ENCODE measurements around the gene GUCY1A2.

GUCY1A2 gene

DNA sequence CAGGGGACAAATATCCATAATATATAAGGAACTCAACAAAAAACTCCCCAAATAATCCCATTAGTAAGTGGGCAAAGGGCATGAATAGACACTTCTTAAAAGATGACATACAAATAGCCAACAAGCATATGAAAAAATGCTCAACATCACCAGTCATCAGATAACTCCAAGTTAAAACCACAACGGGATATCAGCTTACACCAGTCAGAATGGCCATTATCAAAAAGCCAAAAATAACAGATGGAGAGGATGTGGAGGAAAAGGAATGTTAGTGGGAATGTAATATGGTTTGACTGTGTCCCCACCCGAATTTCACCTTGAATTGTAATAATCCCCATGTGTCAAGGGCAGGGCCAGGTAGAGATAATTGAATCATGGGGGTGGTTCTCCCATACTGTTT, 350.1 kb downstream of the GUCY1A2 start:
- Histone ChIP-seq H3K4me2 (ENCODE audit: low read length) (no peak overlapping the region), H4K8ac (ENCODE audit: low read depth, low read length) (no peak overlapping the region), H3K14ac (ENCODE audit: low read length) (no peak overlapping the region), H4K91ac (ENCODE audit: low read depth, low read length) (no peak overlapping the region), H3K23ac (ENCODE audit: low read length) (no peak overlapping the region), H3K27me3 (ENCODE audit: insufficient read depth, low read length) (no peaks in the 10 kb centered on the region), H3K9me3 (ENCODE audit: insufficient read depth, low read depth, low read length) (no peaks in the 10 kb centered on the region), H3K18ac (ENCODE audit: low read length) (no peak overlapping the region), H3K9ac (ENCODE audit: low read length) (no peak overlapping the region), H2BK120ac (ENCODE audit: insufficient read depth, low read length, poor library complexity) (no peak overlapping the region), H3K4me1 (ENCODE audit: control insufficient read depth in 1 of 2, insufficient read depth in 2 of 2, low read length in 2 of 2) (no peaks in the 10 kb centered on the region), H3K79me1 (ENCODE audit: low read length) (no peaks in the 10 kb centered on the region), H2BK5ac (ENCODE audit: low read depth, low read length, poor library complexity) (no peak overlapping the region), H3K79me2 (ENCODE audit: control insufficient read depth, insufficient read depth, low read length, poor library complexity) (no peaks in the 10 kb centered on the region), H3K4me3 (ENCODE audit: low read depth, low read length) (no peak overlapping the region), H3K27ac (ENCODE audit: low read depth, low read length) (no peak overlapping the region), H4K12ac (ENCODE audit: low read depth, low read length) (no peak overlapping the region), H2AFZ (ENCODE audit: insufficient read depth, low read length, poor library complexity) (no peak overlapping the region), H3K36me3 (ENCODE audit: control insufficient read depth in 1 of 2, insufficient read depth in 2 of 2, low read length in 2 of 2) (no peaks in the 10 kb centered on the region), H2BK12ac (ENCODE audit: low read length) (no peak overlapping the region), H3K4ac (ENCODE audit: low read depth, low read length) (no peak overlapping the region), H2AK5ac (ENCODE audit: low read length) (no peak overlapping the region)
- WGBS (ENCODE audit: extremely low coverage, insufficient coverage, insufficient read length): no CpG with 5 or more reads among the region's 2 CpGs
- no peak for DNase-seq

DNA sequence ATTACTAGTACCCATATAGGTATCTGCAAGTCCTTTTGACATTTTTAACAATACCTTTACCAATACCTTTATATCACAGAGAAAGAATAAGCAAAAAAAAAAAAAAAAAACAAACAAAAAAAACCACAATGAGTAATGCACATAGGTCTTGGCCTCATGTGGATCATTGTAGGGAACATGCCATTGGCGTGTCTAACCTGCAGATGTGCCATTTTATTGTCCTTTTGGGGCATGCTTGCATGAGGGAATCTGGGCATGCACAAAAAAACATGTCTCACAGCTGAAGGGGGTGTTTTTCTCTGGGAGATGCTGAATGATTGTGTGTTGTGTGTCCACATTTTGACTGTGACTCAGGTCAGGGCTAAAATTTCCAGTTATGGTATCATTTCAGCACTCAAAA, 361.6 kb downstream of the GUCY1A2 start:
- H3K36me3 ChIP-seq (ENCODE audit: control insufficient read depth in 1 of 2, insufficient read depth in 2 of 2, low read length in 2 of 2): no peaks in the 10 kb centered on the region
- no peak overlapping the region for H3K23ac ChIP-seq (ENCODE audit: low read length)
- H3K27me3 ChIP-seq (ENCODE audit: insufficient read depth, low read length): no peaks in the 10 kb centered on the region
- H3K79me2 ChIP-seq (ENCODE audit: control insufficient read depth, insufficient read depth, low read length, poor library complexity): no peaks in the 10 kb centered on the region
- H2BK5ac ChIP-seq (ENCODE audit: low read depth, low read length, poor library complexity): no peak overlapping the region
- no peak overlapping the region for H3K4ac ChIP-seq (ENCODE audit: low read depth, low read length)
- no peak overlapping the region for H2BK12ac ChIP-seq (ENCODE audit: low read length)
- peaks cover 2% of the 10 kb centered on the region for H3K9me3 ChIP-seq (ENCODE audit: insufficient read depth, low read depth, low read length)
- H3K27ac ChIP-seq (ENCODE audit: low read depth, low read length): no peak overlapping the region
- no peaks in the 10 kb centered on the region for H3K79me1 ChIP-seq (ENCODE audit: low read length)
- no peak overlapping the region for H3K4me2 ChIP-seq (ENCODE audit: low read length)
- no peak overlapping the region for H3K14ac ChIP-seq (ENCODE audit: low read length)
- no CpG with 5 or more reads among the region's 1 CpG for WGBS (ENCODE audit: extremely low coverage, insufficient coverage, insufficient read length)
- DNase-seq: no peak
- H3K18ac ChIP-seq (ENCODE audit: low read length): no peak overlapping the region
- no peak overlapping the region for H4K12ac ChIP-seq (ENCODE audit: low read depth, low read length)
- H3K4me3 ChIP-seq (ENCODE audit: low read depth, low read length): no peak overlapping the region
- no peak overlapping the region for H2AFZ ChIP-seq (ENCODE audit: insufficient read depth, low read length, poor library complexity)
- H3K9ac ChIP-seq (ENCODE audit: low read length): no peak overlapping the region
- H2AK5ac ChIP-seq (ENCODE audit: low read length): no peak overlapping the region
- no peak overlapping the region for H2BK120ac ChIP-seq (ENCODE audit: insufficient read depth, low read length, poor library complexity)
- no peaks in the 10 kb centered on the region for H3K4me1 ChIP-seq (ENCODE audit: control insufficient read depth in 1 of 2, insufficient read depth in 2 of 2, low read length in 2 of 2)
- no peak overlapping the region for H4K8ac ChIP-seq (ENCODE audit: low read depth, low read length)
- H4K91ac ChIP-seq (ENCODE audit: low read depth, low read length): no peak overlapping the region

DNA sequence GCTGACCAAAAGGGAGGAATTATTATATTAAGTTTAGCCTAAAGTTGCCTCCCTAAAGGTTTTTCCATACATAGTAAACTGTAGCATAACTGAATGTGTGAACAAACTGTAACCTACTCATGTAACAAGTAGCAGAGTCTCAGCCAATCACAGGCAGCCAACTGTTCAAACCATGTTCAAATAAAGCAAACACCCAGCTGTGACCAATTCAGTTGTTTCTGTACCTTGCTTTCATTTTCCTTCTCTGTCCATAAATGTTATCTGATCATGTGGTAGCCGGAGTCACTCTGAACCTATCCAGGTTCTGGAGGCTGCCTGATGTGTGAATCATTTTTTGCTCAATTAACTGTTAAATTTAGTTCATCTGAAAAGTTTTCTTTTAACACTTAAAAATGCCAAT, 373.5 kb downstream of the GUCY1A2 start:
- Histone ChIP-seq H3K4me2 (ENCODE audit: low read length) (no peak overlapping the region), H2AFZ (ENCODE audit: insufficient read depth, low read length, poor library complexity) (no peak overlapping the region), H3K36me3 (ENCODE audit: control insufficient read depth in 1 of 2, insufficient read depth in 2 of 2, low read length in 2 of 2) (no peaks in the 10 kb centered on the region), H3K27ac (ENCODE audit: low read depth, low read length) (no peak overlapping the region), H3K18ac (ENCODE audit: low read length) (no peak overlapping the region), H3K4me3 (ENCODE audit: low read depth, low read length) (no peak overlapping the region), H2BK5ac (ENCODE audit: low read depth, low read length, poor library complexity) (no peak overlapping the region), H3K79me1 (ENCODE audit: low read length) (no peaks in the 10 kb centered on the region), H3K14ac (ENCODE audit: low read length) (no peak overlapping the region), H2AK5ac (ENCODE audit: low read length) (no peak overlapping the region), H4K91ac (ENCODE audit: low read depth, low read length) (no peak overlapping the region), H3K9me3 (ENCODE audit: insufficient read depth, low read depth, low read length) (peaks cover 2% of the 10 kb centered on the region), H4K12ac (ENCODE audit: low read depth, low read length) (no peak overlapping the region), H4K8ac (ENCODE audit: low read depth, low read length) (no peak overlapping the region), H3K4ac (ENCODE audit: low read depth, low read length) (no peak overlapping the region), H2BK12ac (ENCODE audit: low read length) (no peak overlapping the region), H3K9ac (ENCODE audit: low read length) (no peak overlapping the region), H3K79me2 (ENCODE audit: control insufficient read depth, insufficient read depth, low read length, poor library complexity) (no peaks in the 10 kb centered on the region), H3K23ac (ENCODE audit: low read length) (no peak overlapping the region), H3K27me3 (ENCODE audit: insufficient read depth, low read length) (no peaks in the 10 kb centered on the region), H2BK120ac (ENCODE audit: insufficient read depth, low read length, poor library complexity) (no peak overlapping the region), H3K4me1 (ENCODE audit: control insufficient read depth in 1 of 2, insufficient read depth in 2 of 2, low read length in 2 of 2) (no peaks in the 10 kb centered on the region)
- DNase-seq: no peak
- no CpG with 5 or more reads among the region's 1 CpG for WGBS (ENCODE audit: extremely low coverage, insufficient coverage, insufficient read length)

DNA sequence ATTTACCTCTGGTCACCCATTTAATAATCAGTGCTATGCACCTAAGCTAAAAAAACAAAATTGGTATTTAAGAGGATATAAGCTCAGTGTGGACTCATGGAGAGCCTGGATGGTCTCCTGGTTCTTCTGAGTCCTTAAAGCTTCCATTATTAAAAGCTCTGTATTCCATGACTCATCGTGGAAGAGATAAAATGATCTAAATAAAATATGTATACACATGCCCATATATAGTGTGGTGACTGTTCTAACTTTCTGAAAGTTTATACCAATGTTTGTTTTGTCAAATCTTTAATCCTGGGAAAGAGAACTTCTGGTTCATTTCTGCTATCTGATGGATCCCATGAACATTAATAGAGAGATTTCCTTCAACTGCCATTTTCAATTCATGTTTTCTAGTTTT, 375.9 kb downstream of the GUCY1A2 start:
- Histone ChIP-seq H3K9me3 (ENCODE audit: insufficient read depth, low read depth, low read length) (peaks cover 2% of the 10 kb centered on the region), H3K79me2 (ENCODE audit: control insufficient read depth, insufficient read depth, low read length, poor library complexity) (no peaks in the 10 kb centered on the region), H2AFZ (ENCODE audit: insufficient read depth, low read length, poor library complexity) (no peak overlapping the region), H4K91ac (ENCODE audit: low read depth, low read length) (no peak overlapping the region), H3K18ac (ENCODE audit: low read length) (no peak overlapping the region), H2AK5ac (ENCODE audit: low read length) (no peak overlapping the region), H3K79me1 (ENCODE audit: low read length) (no peaks in the 10 kb centered on the region), H3K27me3 (ENCODE audit: insufficient read depth, low read length) (no peaks in the 10 kb centered on the region), H2BK12ac (ENCODE audit: low read length) (no peak overlapping the region), H3K9ac (ENCODE audit: low read length) (no peak overlapping the region), H4K12ac (ENCODE audit: low read depth, low read length) (no peak overlapping the region), H2BK5ac (ENCODE audit: low read depth, low read length, poor library complexity) (no peak overlapping the region), H3K23ac (ENCODE audit: low read length) (no peak overlapping the region), H3K27ac (ENCODE audit: low read depth, low read length) (no peak overlapping the region), H3K4me1 (ENCODE audit: control insufficient read depth in 1 of 2, insufficient read depth in 2 of 2, low read length in 2 of 2) (no peaks in the 10 kb centered on the region), H4K8ac (ENCODE audit: low read depth, low read length) (no peak overlapping the region), H3K14ac (ENCODE audit: low read length) (no peak overlapping the region), H3K36me3 (ENCODE audit: control insufficient read depth in 1 of 2, insufficient read depth in 2 of 2, low read length in 2 of 2) (no peaks in the 10 kb centered on the region), H3K4ac (ENCODE audit: low read depth, low read length) (no peak overlapping the region), H3K4me3 (ENCODE audit: low read depth, low read length) (no peak overlapping the region), H2BK120ac (ENCODE audit: insufficient read depth, low read length, poor library complexity) (no peak overlapping the region), H3K4me2 (ENCODE audit: low read length) (no peak overlapping the region)
- no CpG with 5 or more reads among the region's 1 CpG for WGBS (ENCODE audit: extremely low coverage, insufficient coverage, insufficient read length)
- no peak for DNase-seq
